CD14-positive monocyte (primary cell): ENCODE results near the gene FAM180B. TPM values are rescaled to one million over a fixed set of nuclear protein-coding genes. Genes with fewer than 3 reads are reported as not detected.

Experiments used
- DNase-seq, 3 donors: peaks; one replicate each; pipeline ENCODE4 v3.0.0-alpha.2; 2011 to 2022
- H2AFZ ChIP-seq: 2 replicates; pipeline ENCODE4 v1.6.0; 2012; ENCODE audit warnings: mild to moderate bottlenecking, low read depth, low read length, inconsistent platforms; ENCODE audit not compliant: insufficient read depth, poor library complexity, severe bottlenecking
- H3K27ac ChIP-seq, 2 donors: 1 replicate in 1 of 2; 2 replicates in 1 of 2; pipeline ENCODE4 v1.5.1; 2012 to 2013; ENCODE audit warnings: low read length in 2 of 2, control low read depth in 1 of 2, inconsistent platforms in 1 of 2, low read depth in 1 of 2, mild to moderate bottlenecking in 1 of 2
- H3K27me3 ChIP-seq, 2 donors: one replicate each; pipeline versions ENCODE4 v1.6.0 to v1.6.1; 2011 to 2013; ENCODE audit warnings: low read length in 2 of 2; ENCODE audit not compliant: control insufficient read depth in 2 of 2, insufficient read depth in 2 of 2
- H3K36me3 ChIP-seq, 2 donors: replicated peaks in 1 of 2; 1 replicate in 1 of 2; 2 replicates in 1 of 2; pipeline versions ENCODE4 v1.5.1 to v1.6.1; 2012 to 2013; ENCODE audit warnings: low read length in 2 of 2, control low read depth in 1 of 2, inconsistent platforms in 1 of 2, mild to moderate bottlenecking in 1 of 2; ENCODE audit not compliant: insufficient read depth in 2 of 2, control insufficient read depth in 1 of 2
- H3K4me1 ChIP-seq, 2 donors: 1 replicate in 1 of 2; 2 replicates in 1 of 2; pipeline versions ENCODE4 v1.5.1 to v1.6.1; 2012 to 2013; ENCODE audit warnings: low read length in 2 of 2, control low read depth in 1 of 2, inconsistent platforms in 1 of 2, mild to moderate bottlenecking in 1 of 2, moderate library complexity in 1 of 2; ENCODE audit not compliant: insufficient read depth in 2 of 2, control insufficient read depth in 1 of 2
- H3K4me2 ChIP-seq: replicated peaks from 2 replicates; pipeline ENCODE3; 2012; ENCODE audit warnings: low read length, moderate library complexity, mild to moderate bottlenecking; ENCODE audit not compliant: poor library complexity, severe bottlenecking; ENCODE audit errors: extremely low read depth
- H3K4me3 ChIP-seq, 3 experiments: fragments of 200-600 bp in 1 of 3; sonication (generic) in 1 of 3; replicated peaks in 1 of 3; 1 replicate in 2 of 3; 2 replicates in 1 of 3; pipeline ENCODE4 v1.5.1; 2011 to 2013; ENCODE audit warnings: low read length in 3 of 3, mild to moderate bottlenecking in 3 of 3, control low read depth in 2 of 3, low read depth in 2 of 3, inconsistent platforms in 1 of 3, moderate library complexity in 1 of 3
- H3K79me2 ChIP-seq: 2 replicates; pipeline ENCODE4 v1.6.0; 2012; ENCODE audit warnings: mild to moderate bottlenecking, control low read depth, inconsistent platforms, low read length, moderate library complexity; ENCODE audit not compliant: insufficient read depth
- H3K9ac ChIP-seq: 2 replicates; pipeline ENCODE4 v1.6.0; 2017; ENCODE audit warnings: low read length, mild to moderate bottlenecking; ENCODE audit not compliant: insufficient read depth, poor library complexity, severe bottlenecking
- H3K9me3 ChIP-seq, 2 donors: replicated peaks in 1 of 2; 1 replicate in 1 of 2; 2 replicates in 1 of 2; pipeline versions ENCODE4 v1.5.1 to v1.6.1; 2012 to 2013; ENCODE audit warnings: low read length in 2 of 2, control low read depth in 1 of 2; ENCODE audit not compliant: control insufficient read depth in 1 of 2, insufficient read depth in 1 of 2
- H4K20me1 ChIP-seq: 2 replicates; pipeline ENCODE4 v1.6.0; 2012; ENCODE audit warnings: mild to moderate bottlenecking, low read length, control low read depth, moderate library complexity; ENCODE audit not compliant: insufficient read depth
- H3K27ac Mint-ChIP-seq, 7 donors: one replicate each; pipeline ENCODE4 v1.8.0; 2020; ENCODE audit warnings: mild to moderate bottlenecking in 7 of 7, mixed read lengths in 7 of 7, moderate library complexity in 6 of 7, inconsistent platforms in 2 of 7
- H3K27me3 Mint-ChIP-seq, 3 donors: one replicate each; pipeline ENCODE4 v1.8.0; 2021 to 2022; ENCODE audit warnings: low read depth in 3 of 3, mild to moderate bottlenecking in 3 of 3, mixed read lengths in 3 of 3, moderate library complexity in 3 of 3, inconsistent platforms in 1 of 3
- H3K36me3 Mint-ChIP-seq, 2 donors: one replicate each; pipeline ENCODE4 v1.8.0; 2020; ENCODE audit warnings: mixed read lengths in 2 of 2, inconsistent platforms in 1 of 2, mild to moderate bottlenecking in 1 of 2
- H3K4me1 Mint-ChIP-seq: one replicate; pipeline ENCODE4 v1.8.0; 2020; ENCODE audit warnings: mild to moderate bottlenecking, mixed read lengths
- H3K4me3 Mint-ChIP-seq, 2 donors: one replicate each; pipeline ENCODE4 v1.8.0; 2020; ENCODE audit warnings: mild to moderate bottlenecking in 2 of 2, mixed read lengths in 2 of 2, moderate library complexity in 1 of 2
- H3K9me3 Mint-ChIP-seq, 7 donors: one replicate each; pipeline ENCODE4 v1.8.0; 2020 to 2022; ENCODE audit warnings: mixed read lengths in 7 of 7, mild to moderate bottlenecking in 6 of 7, moderate library complexity in 6 of 7, inconsistent platforms in 2 of 7
- CTCF ChIP-seq: fragments of 200-600 bp; IDR thresholded peaks from one replicate; pipeline ENCODE4 v1.8.0; 2022; ENCODE audit warnings: antibody characterized with exemption, mild to moderate bottlenecking
- WGBS: methylation state at CpG from one replicate; pipeline ENCODE4 v1.1.5; 2013; ENCODE audit warnings: missing lambda C conversion rate; ENCODE audit not compliant: insufficient coverage; 5-methylcytosine and 5-hydroxymethylcytosine counted together
- intact Hi-C, 2 donors: fragments of 100-400 bp; cut with micrococcal nuclease; formaldehyde crosslinking; loops; one replicate each; pipeline versions ENCODE4 v1.15.0 to v1.15.1; 2023
- polyA plus RNA-seq, 3 donors: library from polyadenylated mRNA; depleted of rRNA in 1 of 3; unstranded in 2 of 3; stranded (reverse) in 1 of 3; fragments of 300-500 nt in 2 of 3; fragments of >200 nt in 1 of 3; fragmentation: Illumina TruSeq in 2 of 3; gene quantifications; 1 replicate in 2 of 3; 2 replicates in 1 of 3; pipeline ENCODE4 v1.2.3, GENCODE V29; 2012 to 2021

The FAM180B gene
- polyA plus RNA-seq, 3 donors = 0.13 TPM; not detected in 2

- H3K4me1 ChIP-seq = peaks cover 31 to 45% of the 10 kb centered on the region in 2 donors
- peaks cover 29 to 37% (median 32%) of the 10 kb centered on the region in 3 donors for H3K27me3 Mint-ChIP-seq
- H3K27me3 ChIP-seq = peaks cover 16 to 29% of the 10 kb centered on the region in 2 donors
- H3K9me3 Mint-ChIP-seq = peaks cover 0 to 12% (median 2%) of the 10 kb centered on the region in 7 donors
- H3K36me3 Mint-ChIP-seq = peaks cover 0 to 9% of the 10 kb centered on the region in 2 donors
- H3K4me1 Mint-ChIP-seq = peaks cover 45% of the 10 kb centered on the region
- no peaks in the 10 kb centered on the region for H4K20me1 ChIP-seq
- H3K79me2 ChIP-seq = peaks cover 15% of the 10 kb centered on the region
- H3K27ac Mint-ChIP-seq = no peak overlapping the region
- H3K36me3 ChIP-seq = no peaks in the 10 kb centered on the region
- H3K9ac ChIP-seq = no peak overlapping the region
- no peak overlapping the region for H3K4me2 ChIP-seq
- H3K27ac ChIP-seq = no peak overlapping the region
- H3K4me3 ChIP-seq = no peak overlapping the region
- intact Hi-C loops = no loop called here
- peak overlapping the region; percentile 7 to 12 for H3K4me3 Mint-ChIP-seq
- H3K9me3 ChIP-seq = peaks cover 0 to 6% of the 10 kb centered on the region in 2 donors
- 19% methylated on average over 4 of the region's 4 CpGs for WGBS
- TF ChIP-seq CTCF = no peak
- peak overlapping the region; percentile 55 for H2AFZ ChIP-seq
- peak in 2 of 3 donors; percentile 9 to 16 for DNase-seq
These were observed 5.8 kb downstream of the FAM180B start for GRCh38 chr11:47592251-47592650.

DNA sequence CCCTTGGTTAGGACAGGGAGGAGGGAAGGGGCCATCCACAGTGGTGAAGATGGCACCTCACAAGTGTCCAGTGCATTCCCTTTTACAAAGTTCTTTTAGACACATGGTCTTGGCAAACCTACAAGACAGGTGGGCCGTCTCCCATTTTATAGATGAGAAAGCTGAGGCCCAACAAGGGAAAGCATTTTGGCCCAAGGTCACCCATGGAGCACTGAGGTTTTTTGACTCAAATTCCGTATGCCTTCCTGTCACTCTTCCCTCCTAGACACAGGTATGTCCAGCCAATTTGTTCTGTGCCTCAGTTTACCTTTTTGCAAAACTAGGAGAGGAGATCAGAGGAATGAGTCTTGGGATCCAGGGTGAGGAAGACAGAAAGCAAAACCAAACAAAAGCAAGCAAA, 6.5 kb downstream of the FAM180B start:
- H3K4me3 Mint-ChIP-seq = peak overlapping the region in 1 of 2 donors; percentile 82
- no peak for DNase-seq
- H3K9me3 Mint-ChIP-seq = peaks cover 0 to 12% (median 2%) of the 10 kb centered on the region in 7 donors
- H3K36me3 ChIP-seq = no peaks in the 10 kb centered on the region
- peaks cover 16 to 29% of the 10 kb centered on the region in 2 donors for H3K27me3 ChIP-seq
- intact Hi-C loops = no loop called here
- H3K4me1 ChIP-seq = peaks cover 24 to 38% of the 10 kb centered on the region in 2 donors
- peaks cover 39% of the 10 kb centered on the region for H3K4me1 Mint-ChIP-seq
- TF ChIP-seq CTCF = no peak
- H3K36me3 Mint-ChIP-seq = peaks cover 0 to 9% of the 10 kb centered on the region in 2 donors
- H3K27ac Mint-ChIP-seq = no peak overlapping the region
- no peak overlapping the region for H3K4me2 ChIP-seq
- H3K4me3 ChIP-seq = no peak overlapping the region
- no peak overlapping the region for H2AFZ ChIP-seq
- no peak overlapping the region for H3K27ac ChIP-seq
- peaks cover 29 to 37% (median 32%) of the 10 kb centered on the region in 3 donors for H3K27me3 Mint-ChIP-seq
- peaks cover 0 to 6% of the 10 kb centered on the region in 2 donors for H3K9me3 ChIP-seq
- H3K9ac ChIP-seq = no peak overlapping the region
- no peaks in the 10 kb centered on the region for H4K20me1 ChIP-seq
- 100% methylated on average over 1 of the region's 2 CpGs for WGBS
- peaks cover 15% of the 10 kb centered on the region for H3K79me2 ChIP-seq
